ENCODE data around the gene FXYD6. TPM values are rescaled to one million over a fixed set of nuclear protein-coding genes. Genes with fewer than 3 reads are reported as not detected.

The FXYD6 gene
- total and polyA plus RNA-seq, 2 of the 8 experiments (the other 6 are each of a cell fraction or from before 2014, with no cell fraction given): 44.6 to 117 TPM

GRCh38 chr11:117792241-117792640, 84.2 kb downstream of the FXYD6 start:
- H4K8ac ChIP-seq (ENCODE audit: extremely low read depth, insufficient read depth, low read length): no peak overlapping the region
- H2BK5ac ChIP-seq (ENCODE audit: low read depth, low read length): no peak overlapping the region
- peaks cover 0 to 13% (median 6%) of the 10 kb centered on the region in 4 experiments; a peak in 5 of 7 replicates for H3K4me1 ChIP-seq (replicated peaks in 1 of 4; ENCODE audit: control insufficient read depth in 3 of 4, insufficient read depth in 4 of 4, low read length in 3 of 4)
- H2AK5ac ChIP-seq (ENCODE audit: low read depth, low read length): no peak overlapping the region
- no peak overlapping the region for H4K5ac ChIP-seq (ENCODE audit: insufficient read length, low read depth, low read length)
- no peak overlapping the region for H3K27ac ChIP-seq (ENCODE audit: low read depth, low read length)
- H3K4me3 ChIP-seq (ENCODE audit: extremely low read depth in 1 of 4, insufficient read depth in 2 of 4, low read depth in 3 of 4, low read length in 4 of 4): no peak overlapping the region
- WGBS, 2 experiments (ENCODE audit: extremely low coverage in 1 of 2, insufficient coverage in 1 of 2, insufficient read length in 1 of 2, insufficient replicate concordance in 2 of 2, low coverage in 1 of 2, low lambda C conversion rate in 2 of 2, missing lambda C conversion rate in 1 of 2): 83% methylated on average over 5 of the region's 5 CpGs; no CpG with 5 or more reads in 1 of the 2 experiments
- H3K23me2 ChIP-seq (ENCODE audit: low read depth, low read length): peaks cover 16% of the 10 kb centered on the region
- H3K18ac ChIP-seq (ENCODE audit: extremely low read depth, low read length): no peak overlapping the region
- H3K9ac ChIP-seq (replicated peaks in 1 of 4; ENCODE audit: extremely low read depth in 1 of 4, low read depth in 3 of 4, low read length in 3 of 4): no peak overlapping the region
- no peak overlapping the region; the same call in 1 of the 2 replicates for H2BK15ac ChIP-seq (ENCODE audit: low read length)
- H3K56ac ChIP-seq (replicated peaks; ENCODE audit: insufficient read length, low read depth, low read length): no peak overlapping the region
- no peak overlapping the region for H2BK20ac ChIP-seq (ENCODE audit: low read length)
- H3K9me3 ChIP-seq (ENCODE audit: insufficient read depth in 2 of 2, low read depth in 1 of 2, low read length in 1 of 2): no peaks in the 10 kb centered on the region
- DNase-seq (ENCODE audit: low read depth in 1 of 2, low spot score in 2 of 2): no peak
- no peaks in the 10 kb centered on the region for H3K36me3 ChIP-seq (ENCODE audit: control insufficient read depth in 2 of 4, insufficient read depth in 4 of 4, low read length in 3 of 4)
- TF ChIP-seq YY1 (IDR thresholded peaks at IDR 0.05; ENCODE audit: low read depth, low read length) (no peak), SUZ12 (IDR thresholded peaks at IDR 0.05; ENCODE audit: low read length) (no peak), TAF7 (optimal IDR thresholded peaks at IDR 0.05; ENCODE audit: borderline replicate concordance, low read depth, low read length) (no peak)
- CTCF ChIA-PET (ENCODE audit: partially characterized antibody): interaction anchor here (1.0 to 5.1 kb wide), 9 partner anchors 13 to 349 kb away, joined by 3 to 30 read pairs (median 4); no protein-coding TSS in a partner anchor
- no peak overlapping the region for H3K4me2 ChIP-seq (ENCODE audit: insufficient read depth in 1 of 2, low read depth in 2 of 2, low read length in 2 of 2)
- no peaks in the 10 kb centered on the region for H4K20me1 ChIP-seq (replicated peaks in 1 of 2; ENCODE audit: control insufficient read depth in 1 of 2, insufficient read depth in 2 of 2, low read length in 2 of 2)
- H4K91ac ChIP-seq (replicated peaks; ENCODE audit: insufficient read length, low read length): no peak overlapping the region
- H3K79me1 ChIP-seq (ENCODE audit: low read depth, low read length): no peaks in the 10 kb centered on the region
- peaks cover 19 to 47% (median 43%) of the 10 kb centered on the region in 4 experiments for H3K27me3 ChIP-seq (replicated peaks in 1 of 4; ENCODE audit: control insufficient read depth in 3 of 4, extremely low read depth in 1 of 4, insufficient read depth in 3 of 4, low read length in 3 of 4)
- POLR2A ChIA-PET (ENCODE audit: partially characterized antibody): no interaction called here
- no peak overlapping the region for H2BK12ac ChIP-seq (ENCODE audit: low read depth, low read length)
- H3K79me2 ChIP-seq (ENCODE audit: control insufficient read depth in 1 of 2, insufficient read depth in 2 of 2, low read length in 2 of 2): no peaks in the 10 kb centered on the region
- H2AFZ ChIP-seq (ENCODE audit: low read length): no peak overlapping the region
- FAIRE-seq: no peak
- H3K14ac ChIP-seq (ENCODE audit: insufficient read length): no peak overlapping the region
- no peak overlapping the region for H2BK120ac ChIP-seq (replicated peaks; ENCODE audit: low read depth, low read length)
- no peak overlapping the region for H3K4ac ChIP-seq (replicated peaks; ENCODE audit: insufficient read length, low read depth, low read length)
- no peak overlapping the region for H3K23ac ChIP-seq (ENCODE audit: insufficient read length)
